GOT3 (cell line): Measurements from ENCODE around the gene SPDYE8.
"Not testable (repeated sequence)": the region's sequence is repeated elsewhere in the genome, so short reads cannot be mapped to it uniquely, and the experiment has no call there.

Experiments used
- DNase-seq: peaks from one replicate; lab custom pipeline; 2025; ENCODE audit warnings: mixed read lengths; lab: John Stamatoyannopoulos, UW

SPDYE8 gene, protein sequence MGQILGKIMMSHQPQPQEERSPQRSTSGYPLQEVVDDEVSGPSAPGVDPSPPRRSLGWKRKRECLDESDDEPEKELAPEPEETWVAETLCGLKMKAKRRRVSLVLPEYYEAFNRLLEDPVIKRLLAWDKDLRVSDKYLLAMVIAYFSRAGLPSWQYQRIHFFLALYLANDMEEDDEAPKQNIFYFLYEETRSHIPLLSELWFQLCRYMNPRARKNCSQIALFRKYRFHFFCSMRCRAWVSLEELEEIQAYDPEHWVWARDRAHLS

DNA sequence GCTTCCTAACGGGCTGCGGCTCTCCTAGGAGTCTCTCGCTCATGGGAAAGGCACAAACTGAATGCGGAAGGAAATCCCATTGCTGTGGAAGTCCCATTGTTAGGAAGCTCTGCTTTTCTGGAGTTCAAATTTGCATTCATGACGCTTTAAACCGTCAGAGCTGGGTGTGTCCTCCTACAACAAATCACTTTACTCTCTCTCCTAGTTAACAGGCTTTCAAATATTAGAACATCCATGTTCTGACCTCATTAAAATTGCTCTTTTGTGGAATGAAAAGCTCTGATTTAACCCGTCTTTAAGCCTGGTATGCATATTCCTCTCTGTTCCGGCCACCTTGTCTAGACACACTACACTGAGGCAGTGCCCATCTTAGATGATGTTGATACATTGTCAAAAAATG is at the start of gene SPDYE8:
SPDYE8 (minus strand) TSS at position 101 of the 400 bp plus-strand sequence. CDS start 1,800 bp downstream, outside the sequence.
- not testable (repeated sequence) for DNase-seq

DNA sequence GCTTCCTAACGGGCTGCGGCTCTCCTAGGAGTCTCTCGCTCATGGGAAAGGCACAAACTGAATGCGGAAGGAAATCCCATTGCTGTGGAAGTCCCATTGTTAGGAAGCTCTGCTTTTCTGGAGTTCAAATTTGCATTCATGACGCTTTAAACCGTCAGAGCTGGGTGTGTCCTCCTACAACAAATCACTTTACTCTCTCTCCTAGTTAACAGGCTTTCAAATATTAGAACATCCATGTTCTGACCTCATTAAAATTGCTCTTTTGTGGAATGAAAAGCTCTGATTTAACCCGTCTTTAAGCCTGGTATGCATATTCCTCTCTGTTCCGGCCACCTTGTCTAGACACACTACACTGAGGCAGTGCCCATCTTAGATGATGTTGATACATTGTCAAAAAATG is 28.2 kb upstream of the SPDYE8 start, which contains the start of gene SPDYE11:
SPDYE11 (minus strand) TSS at position 101 of the 400 bp plus-strand sequence. CDS start 1,800 bp downstream, outside the sequence.
- DNase-seq = not testable (repeated sequence)

- DNase-seq = not testable (repeated sequence)
Measured at GRCh38 chr7:73006491-73006890, 23.1 kb downstream of the SPDYE8 start.

DNA sequence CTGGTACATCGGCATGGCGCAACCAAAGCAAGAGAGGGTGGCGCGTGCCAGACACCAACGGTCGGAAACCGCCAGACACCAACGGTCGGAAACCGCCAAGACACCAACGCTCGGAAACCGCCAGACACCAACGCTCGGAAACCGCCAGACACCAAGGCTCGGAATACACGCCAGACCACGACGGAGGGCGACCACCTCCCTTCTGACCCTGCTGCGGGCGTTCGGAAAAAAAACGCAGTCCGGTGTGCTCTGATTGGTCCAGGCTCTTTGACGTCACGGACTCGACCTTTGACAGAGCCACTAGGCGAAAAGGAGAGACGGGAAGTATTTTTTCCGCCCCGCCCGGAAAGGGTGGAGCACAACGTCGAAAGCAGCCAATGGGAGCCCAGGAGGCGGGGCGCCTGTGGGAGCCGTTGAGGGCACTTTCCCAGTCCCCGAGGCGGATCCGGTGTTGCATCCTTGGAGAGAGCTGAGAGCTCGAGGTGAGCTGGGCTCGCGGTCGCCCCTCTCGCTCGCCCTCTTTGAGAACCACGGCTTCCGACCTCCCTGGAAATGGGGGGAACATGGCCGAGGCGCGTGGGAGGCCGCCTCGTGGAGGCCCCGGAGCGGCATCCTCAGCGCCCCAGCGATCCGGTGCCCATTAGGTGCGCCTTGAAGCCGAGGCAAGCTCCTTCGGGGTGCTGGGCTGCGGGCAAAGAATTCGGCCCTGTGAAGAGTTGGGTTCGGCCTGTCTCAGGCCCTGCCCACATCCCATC is 23.7 kb downstream of the SPDYE8 start:
- DNase-seq = not testable (repeated sequence)

GRCh38 chr7:73005356-73005692 is 24.2 kb downstream of the SPDYE8 start:
- not testable (repeated sequence) for DNase-seq

DNA sequence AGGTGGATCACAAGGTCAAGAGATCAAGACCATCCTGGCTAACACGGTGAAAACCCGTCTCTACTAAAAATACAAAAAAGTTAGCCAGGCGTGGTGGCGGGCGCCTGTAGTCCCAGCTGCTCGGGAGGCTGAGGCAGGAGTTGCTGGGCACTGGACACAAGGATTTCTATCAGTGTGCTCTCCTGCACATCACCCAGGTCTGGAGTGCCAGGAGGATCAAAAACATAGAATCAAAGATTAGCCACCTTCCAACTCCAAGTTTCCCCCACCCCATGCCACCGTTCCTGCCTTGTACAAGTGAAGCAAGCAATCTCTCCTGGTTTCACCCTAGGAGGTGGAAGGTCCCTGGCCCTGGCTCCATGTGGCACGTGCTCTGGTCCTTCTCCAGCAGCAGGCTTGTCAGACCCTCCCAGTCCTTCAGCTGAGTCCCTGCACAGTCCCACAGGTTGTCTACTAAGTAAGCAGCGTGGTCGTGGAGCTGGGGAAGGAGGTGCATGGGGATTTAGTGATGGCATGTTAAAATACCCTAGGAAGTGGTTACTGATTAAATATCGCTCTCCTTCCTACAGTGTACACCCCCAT is 31.6 kb downstream of the SPDYE8 start:
- not testable (repeated sequence) for DNase-seq

- not testable (repeated sequence) for DNase-seq
Measured at GRCh38 chr7:72997447-72997846, 32.1 kb downstream of the SPDYE8 start.

GRCh38 chr7:72995484-72995883 is 34.1 kb downstream of the SPDYE8 start:
- DNase-seq = not testable (repeated sequence)

DNA sequence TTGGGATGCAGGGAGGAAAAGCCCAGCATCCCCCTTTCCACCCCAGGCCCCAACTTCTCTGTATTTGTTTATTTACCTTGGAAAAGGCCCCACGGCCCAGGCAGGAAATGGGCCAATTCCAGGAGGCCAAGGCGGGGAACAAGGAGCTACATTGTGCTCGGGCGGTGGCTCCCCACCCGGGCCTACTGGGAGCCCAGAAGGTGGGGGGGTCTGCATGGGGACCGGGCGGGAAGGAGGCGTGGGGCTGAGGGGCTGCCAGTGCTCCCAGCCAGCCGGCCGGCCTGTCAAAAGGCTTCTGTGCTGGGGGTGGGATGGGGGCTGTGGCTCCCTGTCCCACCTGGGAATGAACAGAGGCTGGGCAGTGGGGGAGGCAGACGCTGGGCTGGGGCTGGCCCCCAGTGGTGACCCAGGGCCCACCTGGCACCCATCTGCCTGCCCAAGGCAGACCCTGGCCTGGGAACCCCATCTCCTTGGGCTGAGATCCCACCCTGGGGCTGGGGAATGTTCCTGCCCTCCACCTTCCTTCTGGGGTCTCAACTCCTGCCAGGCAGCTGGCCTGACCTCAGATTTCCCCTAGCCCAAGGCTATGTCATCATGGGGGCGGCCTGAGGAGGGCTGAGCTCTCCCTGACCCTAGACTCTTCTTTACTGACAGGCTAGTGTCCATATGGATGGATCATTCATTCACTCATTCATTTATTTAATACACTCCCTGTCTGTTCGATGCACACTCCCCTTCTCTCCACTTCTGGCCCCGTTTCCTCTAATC is 39.2 kb downstream of the SPDYE8 start:
- DNase-seq = not testable (repeated sequence)

GRCh38 chr7:72982084-72982483 is 47.5 kb downstream of the SPDYE8 start:
- not testable (repeated sequence) for DNase-seq

DNA sequence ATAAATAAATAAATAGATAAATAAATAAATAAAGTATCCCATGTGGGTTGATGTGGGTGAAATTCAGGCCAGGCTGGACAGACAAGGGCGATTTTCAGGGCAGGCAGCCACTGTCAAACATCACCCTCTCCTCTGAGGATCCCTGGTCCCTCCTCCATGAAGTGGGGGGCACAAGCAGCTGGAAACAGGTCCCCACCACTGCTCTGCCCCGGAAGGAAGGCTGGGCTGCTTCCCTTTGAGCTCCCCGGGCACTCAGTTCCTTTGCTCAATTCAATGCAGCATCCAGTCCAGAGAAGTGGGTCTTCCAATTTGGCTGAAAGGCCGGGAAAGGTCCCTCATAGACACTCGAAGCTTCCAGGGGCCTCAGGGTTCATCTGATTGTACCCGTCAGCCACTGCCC is 49.2 kb downstream of the SPDYE8 start:
- not testable (repeated sequence) for DNase-seq

DNA sequence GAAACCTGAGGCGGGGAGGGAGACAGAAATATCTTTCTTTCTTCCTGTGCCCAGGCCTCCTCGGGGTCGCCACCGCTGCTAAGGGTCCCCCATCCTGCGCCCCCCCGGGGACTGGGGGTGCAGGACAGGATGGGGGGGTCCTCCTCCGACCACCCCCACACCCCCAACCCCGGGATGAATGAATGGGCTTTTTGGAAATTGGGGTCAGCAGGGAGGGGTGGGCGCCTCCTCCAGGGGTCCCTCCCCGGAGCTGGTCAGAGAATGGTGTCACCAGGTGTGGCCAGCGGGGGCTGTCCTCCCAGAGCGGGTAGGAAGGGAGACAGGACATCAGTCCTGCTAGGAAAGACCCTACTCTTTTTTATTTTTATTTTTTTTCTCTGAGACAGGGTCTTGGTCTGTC is 53.1 kb downstream of the SPDYE8 start:
- DNase-seq = not testable (repeated sequence)

DNA sequence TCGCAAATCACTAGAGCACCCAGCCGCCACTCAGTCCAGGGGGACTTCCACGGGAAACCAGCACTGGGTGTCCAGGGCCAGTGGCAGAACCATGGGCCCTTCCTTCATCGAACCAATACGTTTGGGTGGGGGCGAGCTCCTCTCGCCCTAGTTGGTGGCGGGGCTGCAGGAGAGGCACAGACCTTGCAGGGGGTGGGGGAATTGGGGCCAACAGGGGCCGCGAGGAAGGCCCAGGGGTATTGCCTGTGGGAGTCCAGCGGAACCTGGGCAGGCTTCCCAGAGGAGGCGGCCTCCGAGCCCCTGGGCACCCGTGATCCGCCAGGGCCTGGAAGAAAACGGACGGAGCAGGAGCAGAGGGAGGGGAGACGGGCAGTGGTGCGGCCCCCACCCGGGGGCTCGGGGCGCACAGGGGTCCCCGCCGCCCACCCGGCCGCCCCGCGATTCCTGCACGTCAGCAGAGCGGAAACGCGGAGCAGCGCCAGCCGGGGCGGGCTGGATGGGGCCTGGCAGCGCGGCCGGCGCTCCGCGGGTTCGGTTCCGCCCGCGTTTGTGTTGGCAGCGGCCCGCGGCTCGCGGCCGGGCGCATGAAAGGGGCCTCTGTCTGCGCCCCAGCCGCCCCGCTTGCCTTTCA is 53.8 kb downstream of the SPDYE8 start:
- not testable (repeated sequence) for DNase-seq

DNA sequence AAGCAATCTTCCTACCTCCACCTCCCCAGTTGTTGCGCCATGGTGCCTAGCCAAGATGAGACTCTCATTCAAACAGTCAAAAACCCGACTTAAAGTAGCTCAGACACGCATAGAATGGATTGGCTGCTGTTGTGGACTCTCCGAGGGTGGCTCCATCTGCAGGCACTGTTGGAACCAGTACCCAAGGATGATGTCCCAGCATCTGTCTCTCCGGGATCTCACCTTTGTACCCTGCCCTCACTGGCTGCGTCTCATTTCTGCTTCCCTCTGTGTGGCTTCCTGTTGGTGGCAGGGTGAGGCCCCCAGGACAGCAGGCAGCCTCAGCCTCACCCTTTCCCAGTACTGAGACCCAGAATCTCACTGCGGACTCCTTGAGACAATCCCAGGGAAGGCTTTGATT is 54.8 kb downstream of the SPDYE8 start:
- not testable (repeated sequence) for DNase-seq

GRCh38 chr7:72971505-72971904 is 58.1 kb downstream of the SPDYE8 start:
- not testable (repeated sequence) for DNase-seq
